GM18951 (cell line): ENCODE measurements around the gene PPP1R15B.

Experiments used
- POLR2A ChIP-seq: IDR thresholded peaks from 4 replicates; pipeline ENCODE4 v1.6.1; 2011; ENCODE audit warnings: mild to moderate bottlenecking; ENCODE audit not compliant: insufficient read length, insufficient read depth; ENCODE audit errors: extremely low read depth
- in situ Hi-C: fragments of 300-500 bp; cut with MboI; formaldehyde crosslinking; loops from one replicate; pipeline ENCODE4 v1.12.0; 2022; ENCODE audit warnings: low sequenced_read_pairs, mixed read lengths, inconsistent platforms; ENCODE audit not compliant: unreplicated experiment

Gene PPP1R15B

GRCh38 chr1:204396015-204396583 lies 15.5 kb downstream of the PPP1R15B start:
- in situ Hi-C loops, result no loop called here
- no peak for TF ChIP-seq POLR2A

GRCh38 chr1:204391629-204392028 lies 20.0 kb downstream of the PPP1R15B start:
- no peak for TF ChIP-seq POLR2A
- in situ Hi-C loops, result no loop called here

GRCh38 chr1:204390751-204391466 lies 20.7 kb downstream of the PPP1R15B start:
- TF ChIP-seq POLR2A, result no peak
- in situ Hi-C loops, result no loop called here

GRCh38 chr1:204385727-204386126 lies 25.9 kb downstream of the PPP1R15B start:
- no peak for TF ChIP-seq POLR2A
- in situ Hi-C loops, result no loop called here

GRCh38 chr1:204384636-204385352 lies 26.8 kb downstream of the PPP1R15B start:
- in situ Hi-C loops, result no loop called here

GRCh38 chr1:204383163-204383904 lies 28.3 kb downstream of the PPP1R15B start:
- in situ Hi-C loops, result no loop called here
- TF ChIP-seq POLR2A, result no peak

More at GRCh38 chr1:204384636-204385352, 26.8 kb downstream of the PPP1R15B start:
- TF ChIP-seq POLR2A, result no peak

GRCh38 chr1:204382714-204383083 lies 28.9 kb downstream of the PPP1R15B start:
- in situ Hi-C loops, result no loop called here

GRCh38 chr1:204380293-204380831 lies 31.3 kb downstream of the PPP1R15B start:
- in situ Hi-C loops, result no loop called here
- TF ChIP-seq POLR2A, result no peak

More at GRCh38 chr1:204382714-204383083, 28.9 kb downstream of the PPP1R15B start:
- no peak for TF ChIP-seq POLR2A

- TF ChIP-seq POLR2A, result no peak
- in situ Hi-C loops, result loop anchor here (10.0 kb wide), 1 partner anchor 213 kb away; the partner anchor contains the start of gene REN
Observed at GRCh38 chr1:204377800-204378668, 33.6 kb downstream of the PPP1R15B start.

- in situ Hi-C loops, result loop anchor here (10.0 kb wide), 1 partner anchor 212 kb away; the partner anchor contains the start of gene REN
- no peak for TF ChIP-seq POLR2A
Observed at GRCh38 chr1:204376919-204377799, 34.5 kb downstream of the PPP1R15B start.

- in situ Hi-C loops, result loop anchor here (10.0 kb wide), 1 partner anchor 212 kb away; the partner anchor contains the start of gene REN
- no peak for TF ChIP-seq POLR2A
Observed at GRCh38 chr1:204376465-204376864, 35.2 kb downstream of the PPP1R15B start.
